ENCODE measurements around the gene ABHD1. TPM values are rescaled to one million over a fixed set of nuclear protein-coding genes. Genes with fewer than 3 reads are reported as not detected.
A peak's percentile ranks its signal among the peaks of the same experiment; 100 is the strongest.

The ABHD1 gene
- total RNA-seq, 2 donors from 2014 or later, result 4.1 to 7.0 TPM

GRCh38 chr2:27078267-27079194 lies 45.1 kb upstream of the ABHD1 start, which contains the start of gene EMILIN1:
EMILIN1 (plus strand) TSS chr2:27078615; CDS start chr2:27079066, 451 bp downstream.
- Histone ChIP-seq H3K36me3 (no peaks in the 10 kb centered on the region), H3K4me1 (replicated peaks) (peaks cover 7% of the 10 kb centered on the region), H3K27me3 (replicated peaks; ENCODE audit: insufficient read depth) (no peaks in the 10 kb centered on the region), H3K4me3 (peak within 1 kb of the TSS; percentile 29 to 35), H3K27ac (peak within 1 kb of the TSS; percentile 75 to 82), H3K9me3 (no peaks in the 10 kb centered on the region)
- DNase-seq (ENCODE audit: low spot score), result no peak
- intact Hi-C loops (cut with DNase I), result loop anchor here (2.0 to 10.0 kb wide), 2 partner anchors 28 to 734 kb away; partner anchors contain the start of genes ADGRF3, AGBL5 and SELENOI
- 42% methylated on average over 36 of the region's 41 CpGs for WGBS
- TF ChIP-seq POLR2AphosphoS5 (IDR thresholded peaks at IDR 0.05) (peak; percentile 31), POLR2A (IDR thresholded peaks at IDR 0.05) (no peak)

GRCh38 chr2:27079233-27080139 lies 44.1 kb upstream of the ABHD1 start:
- TF ChIP-seq POLR2AphosphoS5 (IDR thresholded peaks at IDR 0.05) (no peak), POLR2A (IDR thresholded peaks at IDR 0.05) (no peak), CTCF (IDR thresholded peaks at IDR 0.05) (no peak)
- H3K27me3 ChIP-seq (replicated peaks; ENCODE audit: insufficient read depth), result no peaks in the 10 kb centered on the region
- 68% methylated on average over 14 of the region's 14 CpGs for WGBS
- peak overlapping the region; percentile 29 to 35 for H3K4me3 ChIP-seq
- DNase-seq (ENCODE audit: low spot score), result no peak
- no peaks in the 10 kb centered on the region for H3K36me3 ChIP-seq
- intact Hi-C loops (cut with DNase I), result loop anchor here (2.0 to 10.0 kb wide), 3 partner anchors 29 to 735 kb away; partner anchors contain the start of genes ADGRF3, AGBL5, SELENOI and TMEM214
- H3K9me3 ChIP-seq, result no peaks in the 10 kb centered on the region
- peak overlapping the region; percentile 75 to 82 for H3K27ac ChIP-seq
- peaks cover 7% of the 10 kb centered on the region for H3K4me1 ChIP-seq (replicated peaks)

GRCh38 chr2:27080140-27080469 lies 43.5 kb upstream of the ABHD1 start:
- Histone ChIP-seq H3K36me3 (no peaks in the 10 kb centered on the region), H3K27ac (peak overlapping the region; percentile 75 to 82), H3K4me3 (peak overlapping the region; percentile 29 to 35), H3K27me3 (replicated peaks; ENCODE audit: insufficient read depth) (no peaks in the 10 kb centered on the region), H3K4me1 (replicated peaks) (peaks cover 7% of the 10 kb centered on the region), H3K9me3 (no peaks in the 10 kb centered on the region)
- no peak for DNase-seq (ENCODE audit: low spot score)
- WGBS, result 67% methylated on average over 7 of the region's 7 CpGs
- intact Hi-C loops (cut with DNase I), result loop anchor here (5.0 kb wide), 1 partner anchor 48 kb away; the partner anchor contains the start of gene TMEM214
- TF ChIP-seq CTCF (IDR thresholded peaks at IDR 0.05), result no peak
- TF ChIP-seq POLR2A (IDR thresholded peaks at IDR 0.05), result no peak
- no peak for TF ChIP-seq POLR2AphosphoS5 (IDR thresholded peaks at IDR 0.05)

GRCh38 chr2:27080603-27080936 lies 43.0 kb upstream of the ABHD1 start:
- intact Hi-C loops (cut with DNase I), result loop anchor here (5.0 kb wide), 1 partner anchor 48 kb away; the partner anchor contains the start of gene TMEM214

More at GRCh38 chr2:27080603-27080936, 43.0 kb upstream of the ABHD1 start:
- TF ChIP-seq POLR2A (IDR thresholded peaks at IDR 0.05) (no peak), POLR2AphosphoS5 (IDR thresholded peaks at IDR 0.05) (no peak), CTCF (IDR thresholded peaks at IDR 0.05) (no peak)
- WGBS, result 88% methylated on average over 12 of the region's 14 CpGs
- Histone ChIP-seq H3K4me3 (peak overlapping the region; percentile 29 to 35), H3K4me1 (replicated peaks) (peaks cover 7% of the 10 kb centered on the region), H3K9me3 (no peaks in the 10 kb centered on the region), H3K27ac (peak overlapping the region; percentile 75 to 82), H3K27me3 (replicated peaks; ENCODE audit: insufficient read depth) (no peaks in the 10 kb centered on the region), H3K36me3 (no peaks in the 10 kb centered on the region)
- DNase-seq (ENCODE audit: low spot score), result no peak

Measured in prostate gland (tissue), 2 donors.